IMR-90 (cell line): ENCODE data around the gene ITGAE.

Source experiments
- CEBPB ChIP-seq: IDR thresholded peaks from 2 replicates; pipeline ENCODE4 v1.6.1; 2012; ENCODE audit warnings: low read depth, low read length, improper control_type of control experiment
- MAZ ChIP-seq: IDR thresholded peaks from 2 replicates; pipeline ENCODE4 v1.6.1; 2012; ENCODE audit warnings: low read depth, mild to moderate bottlenecking, low read length, improper control_type of control experiment, moderate library complexity, borderline replicate concordance
- POLR2A ChIP-seq: IDR thresholded peaks from 2 replicates; pipeline ENCODE4 v1.6.1; 2012; ENCODE audit warnings: mild to moderate bottlenecking, low read depth, low read length
- SMC3 ChIP-seq: fragments of 150-350 bp; IDR thresholded peaks from 2 replicates; pipeline ENCODE4 v1.6.1; 2016; ENCODE audit warnings: low read depth, mild to moderate bottlenecking, antibody characterized with exemption, low read length, moderate library complexity
- TF ChIP-seq, protein P1 (sequence below): conservative IDR thresholded peaks from 2 replicates; pipeline ENCODE4 v1.5.1; 2012; ENCODE audit warnings: mild to moderate bottlenecking, low read depth, low read length, improper control_type of control experiment

DNA sequence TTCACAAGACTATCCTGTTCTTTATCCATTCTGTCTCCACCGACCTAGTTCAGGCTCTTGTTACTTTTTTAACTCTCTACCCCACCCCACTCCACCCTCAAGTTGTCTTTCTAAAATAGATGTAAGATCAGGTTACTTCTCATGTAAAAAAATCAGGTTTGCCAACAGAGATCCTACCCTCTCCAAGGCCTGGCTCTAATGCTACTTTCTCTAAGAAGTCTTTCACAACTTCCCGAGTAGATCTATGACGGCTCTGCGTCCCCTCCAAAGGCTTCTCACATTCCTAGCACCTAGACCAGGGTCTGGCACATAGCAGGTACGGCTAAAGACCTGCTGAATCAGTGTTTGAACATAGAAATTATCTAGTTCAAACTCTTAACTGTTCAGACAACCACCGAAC lies 14.1 kb upstream of the ITGAE start:
- TF ChIP-seq, protein P1, sequence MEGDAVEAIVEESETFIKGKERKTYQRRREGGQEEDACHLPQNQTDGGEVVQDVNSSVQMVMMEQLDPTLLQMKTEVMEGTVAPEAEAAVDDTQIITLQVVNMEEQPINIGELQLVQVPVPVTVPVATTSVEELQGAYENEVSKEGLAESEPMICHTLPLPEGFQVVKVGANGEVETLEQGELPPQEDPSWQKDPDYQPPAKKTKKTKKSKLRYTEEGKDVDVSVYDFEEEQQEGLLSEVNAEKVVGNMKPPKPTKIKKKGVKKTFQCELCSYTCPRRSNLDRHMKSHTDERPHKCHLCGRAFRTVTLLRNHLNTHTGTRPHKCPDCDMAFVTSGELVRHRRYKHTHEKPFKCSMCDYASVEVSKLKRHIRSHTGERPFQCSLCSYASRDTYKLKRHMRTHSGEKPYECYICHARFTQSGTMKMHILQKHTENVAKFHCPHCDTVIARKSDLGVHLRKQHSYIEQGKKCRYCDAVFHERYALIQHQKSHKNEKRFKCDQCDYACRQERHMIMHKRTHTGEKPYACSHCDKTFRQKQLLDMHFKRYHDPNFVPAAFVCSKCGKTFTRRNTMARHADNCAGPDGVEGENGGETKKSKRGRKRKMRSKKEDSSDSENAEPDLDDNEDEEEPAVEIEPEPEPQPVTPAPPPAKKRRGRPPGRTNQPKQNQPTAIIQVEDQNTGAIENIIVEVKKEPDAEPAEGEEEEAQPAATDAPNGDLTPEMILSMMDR = no peak
- TF ChIP-seq POLR2A (no peak), MAZ (no peak), SMC3 (no peak), CEBPB (no peak)
